HepG2 (cell line): ENCODE measurements around the gene E2F1. TPM values are rescaled to one million over a fixed set of nuclear protein-coding genes. Genes with fewer than 3 reads are reported as not detected.
A peak's percentile ranks its signal among the peaks of the same experiment; 100 is the strongest.

Experiments used
- ARNTL ChIP-seq: sonication (generic); formaldehyde crosslinking; IDR thresholded peaks from 2 replicates; pipeline ENCODE4 v1.4.0; 2020; ENCODE audit warnings: mild to moderate bottlenecking, missing genetic modification reagents
- ATF5 ChIP-seq: sonication (generic); formaldehyde crosslinking; IDR thresholded peaks from 2 replicates; pipeline ENCODE4 v1.4.0; 2020; ENCODE audit warnings: mild to moderate bottlenecking, low read depth, missing genetic modification reagents
- CERS6 ChIP-seq: sonication (generic); formaldehyde crosslinking; IDR thresholded peaks from 2 replicates; pipeline ENCODE4 v1.5.0; 2020; ENCODE audit warnings: missing genetic modification reagents
- MXD1 ChIP-seq: sonication (generic); formaldehyde crosslinking; IDR thresholded peaks from 2 replicates; pipeline ENCODE4 v1.4.0; 2020; ENCODE audit warnings: mild to moderate bottlenecking, missing genetic modification reagents
- RAD21 ChIP-seq: fragments of 450-650 bp; formaldehyde crosslinking; IDR thresholded peaks from 2 replicates; pipeline ENCODE4 v1.5.0; 2020; ENCODE audit warnings: mild to moderate bottlenecking
- RBM39 ChIP-seq: fragments of 200-400 bp; formaldehyde crosslinking; IDR thresholded peaks from one replicate; pipeline ENCODE4 v1.6.1; 2018; ENCODE audit warnings: antibody characterized with exemption, mild to moderate bottlenecking, low read depth, low read length; ENCODE audit not compliant: poor library complexity, severe bottlenecking
- THAP8 ChIP-seq: sonication (generic); formaldehyde crosslinking; IDR thresholded peaks from 2 replicates; pipeline ENCODE4 v1.5.1; 2020; ENCODE audit warnings: missing genetic modification reagents, mild to moderate bottlenecking, borderline replicate concordance
- ZBTB26 ChIP-seq: IDR thresholded peaks from 2 replicates; pipeline ENCODE4 v1.6.1; 2016; ENCODE audit warnings: missing compliant biosample characterization, missing genetic modification reagents, borderline replicate concordance
- ZC3H4 ChIP-seq: sonication (generic); formaldehyde crosslinking; IDR thresholded peaks from 2 replicates; pipeline ENCODE4 v1.4.0; 2020; ENCODE audit warnings: missing genetic modification reagents, borderline replicate concordance
- ZNF143 ChIP-seq: sonication (generic); formaldehyde crosslinking; IDR thresholded peaks from 2 replicates; pipeline ENCODE4 v1.4.0; 2020; ENCODE audit warnings: missing genetic modification reagents
- ZNF318 ChIP-seq: sonication (generic); formaldehyde crosslinking; IDR thresholded peaks from 2 replicates; pipeline ENCODE4 v1.4.0; 2020; ENCODE audit warnings: mild to moderate bottlenecking, missing genetic modification reagents
- ZNF329 ChIP-seq: sonication (generic); formaldehyde crosslinking; IDR thresholded peaks from 2 replicates; pipeline ENCODE4 v1.9.0; 2021; ENCODE audit warnings: low read depth, mild to moderate bottlenecking, missing genetic modification reagents
- ZNF580 ChIP-seq: IDR thresholded peaks from 2 replicates; pipeline ENCODE4 v1.6.1; 2016; ENCODE audit warnings: low read depth, borderline replicate concordance
- ZNF749 ChIP-seq: sonication (generic); formaldehyde crosslinking; IDR thresholded peaks from 2 replicates; pipeline ENCODE4 v1.8.0; 2022; ENCODE audit warnings: mild to moderate bottlenecking, missing genetic modification reagents, moderate library complexity, borderline replicate concordance
- polyA plus RNA-seq, 8 experiments: library from polyadenylated mRNA; depleted of rRNA in 3 of 8; stranded (reverse) in 7 of 8; unstranded in 1 of 8; fragments of >200 nt; fragmentation: Illumina TruSeq in 4 of 8; extraction: Trizol in 4 of 8; gene quantifications; 2 replicates each; pipeline versions ENCODE4 v1.2.1 to v1.2.3, GENCODE V29; 2011 to 2016; ENCODE audit warnings: low read depth in 4 of 8, missing spikeins in 1 of 8, mixed read lengths in 1 of 8; ENCODE audit not compliant: insufficient read depth in 1 of 8
- total RNA-seq, 5 experiments: library from RNA; depleted of rRNA; stranded (reverse); fragments of >200 nt; fragmentation: Illumina TruSeq; extraction: Trizol; gene quantifications; 2 replicates each; pipeline ENCODE4 v1.2.3, GENCODE V29; 2016; ENCODE audit warnings: low read depth in 1 of 5

The E2F1 gene
- total and polyA plus RNA-seq, 2 of the 13 experiments (the other 11 are each of a cell fraction or from before 2014, with no cell fraction given) = 25.5 to 39.4 TPM

GRCh38 chr20:33732166-33732970 lies 46.2 kb upstream of the E2F1 start (continued):
- TF ChIP-seq CERS6 (CRISPR knock-in tag) = no peak
- TF ChIP-seq ZC3H4 (CRISPR knock-in tag) = 0 out of 2 replicates have a peak, but pooled peaks have one; percentile 18
- no peak for TF ChIP-seq RAD21 (CRISPR knock-in tag)
- peak; percentile 90; the same call in 1 of the 2 replicates for TF ChIP-seq ZNF749 (CRISPR knock-in tag)
- no peak for TF ChIP-seq ATF5 (CRISPR knock-in tag)
- peak; percentile 86 for TF ChIP-seq ZNF318 (CRISPR knock-in tag)
- TF ChIP-seq RBM39 = peak; percentile 90
- TF ChIP-seq ZBTB26 (CRISPR knock-in tag) = peak; percentile 26; the same call in 1 of the 2 replicates
- TF ChIP-seq ZNF580 (CRISPR knock-in tag) = peak; percentile 12; the same call in 1 of the 2 replicates
- TF ChIP-seq ZNF143 (CRISPR knock-in tag) = no peak
- TF ChIP-seq THAP8 = no peak; the same call in 1 of the 2 replicates
- TF ChIP-seq ZNF329 (CRISPR knock-in tag) = peak; percentile 96
- TF ChIP-seq ARNTL (CRISPR knock-in tag) = 0 out of 2 replicates have a peak, but pooled peaks have one; percentile 67
- TF ChIP-seq MXD1 (CRISPR knock-in tag) = peak; percentile 85
